GM21447 (cell line): ENCODE results near the gene EXD2.
"Not testable (repeated sequence)": the region's sequence is repeated elsewhere in the genome, so short reads cannot be mapped to it uniquely, and the experiment has no call there.

Experiments used
- ATAC-seq: cut with Tn5 transposase; IDR thresholded peaks from one replicate; pipeline ENCODE4 v1.9.1; 2021; ENCODE audit not compliant: unreplicated experiment

Gene EXD2

GRCh38 chr14:69275331-69275730 lies 84.0 kb downstream of the EXD2 start:
- no peak for ATAC-seq

DNA sequence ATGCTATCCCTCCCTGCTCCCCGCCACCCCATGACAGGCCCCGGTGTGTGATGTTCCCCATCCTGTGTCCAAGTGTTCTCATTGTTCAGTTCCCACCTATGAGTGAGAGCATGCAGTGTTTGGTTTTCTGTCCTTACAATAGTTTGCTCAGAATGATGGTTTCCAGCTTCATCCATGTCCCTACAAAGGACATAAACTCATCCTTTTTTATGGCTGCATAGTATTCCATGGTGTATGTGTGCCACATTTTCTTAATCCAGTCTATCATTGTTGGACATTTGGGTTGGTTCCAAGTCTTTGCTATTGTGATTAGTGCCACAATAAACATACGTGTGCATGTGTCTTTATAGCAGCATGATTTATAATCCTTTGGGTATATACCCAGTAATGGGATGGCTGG lies 86.1 kb downstream of the EXD2 start:
- not testable (repeated sequence) for ATAC-seq

DNA sequence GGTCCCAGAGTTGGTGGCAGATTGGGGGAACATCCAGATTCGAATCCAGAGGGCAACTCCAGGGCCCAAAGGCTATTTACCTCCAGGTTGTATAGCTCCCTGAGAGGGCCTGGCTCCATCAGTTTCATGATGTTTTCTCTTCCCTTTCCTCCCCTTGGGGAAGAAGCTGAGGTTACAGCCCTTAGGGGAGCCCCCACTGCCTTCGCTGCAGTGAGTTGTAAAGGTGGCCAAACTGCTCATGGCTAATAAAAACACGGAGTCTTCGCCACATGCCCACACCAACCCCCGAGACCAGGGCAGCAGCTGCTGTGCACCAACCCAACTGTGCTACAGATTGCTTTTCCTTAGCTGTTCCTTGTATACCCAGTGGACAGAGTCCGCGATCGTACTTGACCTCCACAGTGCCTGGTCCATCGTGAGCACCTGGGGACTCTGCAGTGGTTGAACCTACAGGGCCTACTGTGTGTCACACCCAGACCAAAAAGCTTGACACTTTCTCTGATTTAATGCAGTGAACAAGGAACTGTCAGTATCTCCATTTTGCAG lies 89.5 kb downstream of the EXD2 start:
- no peak for ATAC-seq

DNA sequence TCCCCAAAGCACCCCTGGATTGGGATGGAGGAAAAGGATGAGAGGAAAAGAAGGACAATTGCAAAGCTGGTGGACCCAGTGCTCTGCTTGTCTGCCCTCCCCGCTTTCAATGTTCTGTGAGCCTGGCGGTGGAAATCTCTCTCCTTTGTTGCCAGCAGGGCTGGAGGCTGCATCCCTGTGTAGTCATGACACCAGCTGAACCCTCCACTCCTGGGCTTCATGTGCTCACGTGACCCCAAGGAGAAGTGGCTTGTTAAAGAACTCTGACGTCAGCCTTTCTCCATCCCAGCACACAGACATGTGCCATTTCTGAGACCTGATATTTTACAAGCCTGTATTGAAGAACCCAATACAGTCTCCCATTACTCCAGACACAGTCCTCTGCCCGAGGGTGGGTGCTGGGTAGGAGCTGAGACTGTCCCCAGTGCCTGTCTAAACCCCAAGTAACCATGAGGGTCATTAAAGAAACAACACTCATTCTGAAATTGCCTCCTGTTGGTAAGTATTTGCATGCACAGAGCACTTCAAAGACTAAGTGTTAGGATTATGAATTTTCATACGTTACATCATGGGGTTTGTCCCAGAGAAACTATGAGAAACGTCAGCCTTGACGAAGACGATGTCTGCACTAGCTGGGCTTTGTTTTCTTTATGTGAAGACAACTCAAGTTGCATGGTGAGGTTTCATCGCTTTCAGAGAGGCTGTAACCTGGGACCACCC lies 90.3 kb downstream of the EXD2 start:
- no peak for ATAC-seq

DNA sequence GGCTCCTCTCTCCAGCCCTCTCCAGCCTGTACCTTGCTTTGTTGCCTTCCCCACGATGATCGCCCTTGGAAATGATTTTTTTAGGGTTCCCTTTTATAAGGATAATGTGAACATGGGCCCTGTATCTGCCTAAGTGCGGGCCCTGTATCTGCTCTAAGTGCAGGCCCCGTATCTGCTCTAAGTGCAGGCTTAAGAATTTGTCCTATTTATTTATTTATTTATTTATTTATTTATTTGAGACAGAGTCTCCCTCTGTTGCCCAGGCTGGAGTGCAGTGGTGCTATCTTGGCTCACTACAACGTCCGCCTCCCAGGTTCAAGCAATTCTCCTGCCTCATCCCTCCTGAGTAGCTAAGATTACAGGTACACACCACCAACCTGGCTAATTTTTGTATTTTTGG lies 91.2 kb downstream of the EXD2 start:
- ATAC-seq: no peak

- no peak for ATAC-seq
Measured at GRCh38 chr14:69284170-69284569, 92.9 kb downstream of the EXD2 start.

DNA sequence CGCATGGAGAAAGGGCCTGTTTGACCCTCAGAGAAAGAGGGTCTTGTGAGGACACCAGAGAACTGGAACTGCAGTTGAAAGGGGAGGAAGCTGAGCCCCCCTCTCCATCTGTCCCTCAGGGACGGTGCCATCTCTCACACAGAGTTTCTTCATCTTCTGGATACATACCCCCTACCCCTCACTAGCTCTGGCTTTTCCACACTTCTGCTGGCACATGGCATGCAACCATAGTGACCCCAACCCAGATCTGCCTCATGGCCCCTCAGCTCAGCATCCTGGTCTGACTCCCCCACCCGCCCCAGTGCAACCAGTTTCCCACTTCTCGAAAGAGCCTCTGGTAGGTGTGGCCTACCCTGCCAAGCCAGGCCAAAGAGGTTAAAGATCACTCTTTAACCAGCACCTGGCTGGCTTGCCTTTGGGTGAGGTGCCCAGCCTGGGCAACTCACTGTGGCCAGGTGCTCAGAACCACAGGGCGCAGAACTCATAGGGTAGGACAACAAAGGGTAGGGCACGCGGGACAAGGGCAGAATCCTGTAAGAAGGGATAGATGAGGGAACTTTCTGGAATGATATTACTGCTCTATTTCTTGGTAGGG lies 94.5 kb downstream of the EXD2 start:
- ATAC-seq: no peak

DNA sequence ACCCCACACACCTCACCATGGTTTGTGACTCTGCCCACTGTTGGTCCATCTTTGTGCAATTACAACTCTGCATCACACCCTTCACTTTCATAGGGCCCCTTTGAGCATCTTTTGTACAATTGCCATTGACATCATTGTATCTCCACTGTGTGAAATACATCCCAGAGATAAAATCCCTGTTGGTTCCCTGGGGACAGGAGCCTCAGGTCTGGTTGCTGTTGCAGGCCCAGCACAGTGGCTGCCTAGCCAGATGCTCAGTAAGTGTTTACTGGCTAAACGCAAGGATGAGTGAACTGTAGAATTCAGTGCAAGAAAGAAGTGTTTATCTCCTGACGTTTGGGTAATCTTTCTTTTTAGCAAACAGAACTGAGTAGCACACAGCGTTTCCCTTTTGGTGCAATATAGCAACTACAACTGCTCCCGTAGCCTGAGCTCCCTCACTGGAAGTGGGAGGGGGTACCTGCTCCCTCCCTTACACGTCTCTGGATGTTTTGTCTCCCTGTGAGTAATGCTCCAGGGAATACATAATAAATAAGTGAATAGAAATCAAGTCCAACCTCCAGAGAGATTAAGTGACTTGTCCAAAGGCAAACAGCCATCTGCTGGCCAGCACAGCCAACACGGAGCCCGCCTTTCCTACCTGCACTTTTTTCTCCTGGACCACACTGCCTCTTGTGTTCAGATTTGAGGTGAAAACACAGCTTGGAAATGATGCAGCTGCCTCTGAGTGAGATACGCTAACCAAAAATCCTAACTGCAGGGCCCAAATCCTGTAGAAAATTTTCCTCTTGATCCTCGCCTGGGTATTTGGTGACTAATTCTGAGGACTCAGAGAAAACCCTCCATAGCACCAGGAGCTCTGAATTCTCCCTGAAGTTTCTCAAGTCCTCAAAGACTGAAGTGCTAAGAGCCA lies 96.1 kb downstream of the EXD2 start:
- no peak for ATAC-seq

DNA sequence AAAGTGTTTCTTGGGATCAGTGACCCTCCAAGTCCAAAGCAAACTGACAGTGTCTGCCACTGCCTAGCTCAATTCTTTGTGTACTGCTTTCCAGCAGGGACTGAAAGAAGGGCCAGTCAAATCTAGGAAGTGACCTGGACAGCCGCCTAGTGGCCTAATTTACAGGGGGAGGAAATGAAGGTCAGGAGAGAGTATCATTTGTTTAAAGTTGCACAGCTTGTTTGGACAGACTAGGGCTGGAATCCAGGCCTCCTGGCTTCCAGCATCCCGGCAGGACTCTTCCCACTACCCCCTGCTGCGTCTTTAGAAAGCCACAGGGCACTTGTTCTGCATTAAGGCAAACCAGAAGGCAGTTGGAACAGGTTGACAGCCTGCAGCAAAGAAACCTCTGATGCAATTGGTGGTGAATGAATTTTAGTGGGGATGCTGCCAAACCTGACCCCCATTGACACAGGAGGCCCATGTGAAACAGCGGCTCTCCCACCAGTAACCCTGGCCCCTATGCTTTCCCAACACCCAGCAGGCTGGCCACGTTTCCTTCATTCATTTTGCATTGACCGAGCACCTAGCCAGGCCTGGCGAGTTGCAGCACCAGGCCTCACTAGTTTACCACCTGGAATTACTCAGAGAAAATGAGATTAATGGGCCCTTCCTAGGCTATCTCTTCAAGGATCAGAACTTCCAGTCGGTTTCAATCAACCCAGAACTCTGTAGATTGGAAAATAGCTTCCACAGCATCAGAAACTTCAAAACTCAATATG lies 96.9 kb downstream of the EXD2 start:
- no peak for ATAC-seq

DNA sequence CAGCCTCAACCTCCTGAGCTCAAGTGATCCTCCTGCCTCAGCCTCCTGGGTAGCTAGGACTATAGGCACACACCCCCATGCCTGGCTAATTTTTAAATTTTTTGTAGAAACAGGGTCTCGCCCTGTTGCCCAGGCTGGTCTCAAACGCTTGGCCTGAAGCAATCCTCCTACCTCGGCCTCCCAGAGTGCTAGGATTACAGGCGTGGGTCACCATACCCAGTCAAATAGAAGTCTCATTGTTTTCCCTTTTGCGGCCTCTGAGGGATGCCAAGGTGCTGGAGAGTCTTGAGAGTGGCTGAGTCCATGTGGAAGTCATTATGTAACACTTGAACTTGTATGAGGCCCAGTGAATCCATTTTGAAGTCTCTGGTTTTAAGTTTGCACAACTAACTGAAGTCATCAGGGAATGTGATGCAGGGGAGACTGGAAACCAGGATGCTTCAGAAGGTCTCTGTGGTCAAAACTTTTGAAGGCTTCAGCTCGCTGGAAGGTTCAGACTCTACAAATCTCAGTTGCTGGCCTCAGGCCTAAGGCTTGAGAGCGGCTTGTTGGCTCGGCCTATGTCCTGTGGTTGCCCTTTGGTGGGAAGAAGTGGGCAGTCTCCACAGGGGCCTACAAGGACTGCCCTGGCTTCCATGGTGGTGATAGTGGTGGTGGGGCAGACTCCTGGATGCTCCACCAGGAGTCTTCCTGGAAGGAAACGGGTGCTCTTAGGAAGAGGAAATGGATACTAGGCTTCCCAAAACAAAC lies 97.8 kb downstream of the EXD2 start:
- ATAC-seq: no peak

DNA sequence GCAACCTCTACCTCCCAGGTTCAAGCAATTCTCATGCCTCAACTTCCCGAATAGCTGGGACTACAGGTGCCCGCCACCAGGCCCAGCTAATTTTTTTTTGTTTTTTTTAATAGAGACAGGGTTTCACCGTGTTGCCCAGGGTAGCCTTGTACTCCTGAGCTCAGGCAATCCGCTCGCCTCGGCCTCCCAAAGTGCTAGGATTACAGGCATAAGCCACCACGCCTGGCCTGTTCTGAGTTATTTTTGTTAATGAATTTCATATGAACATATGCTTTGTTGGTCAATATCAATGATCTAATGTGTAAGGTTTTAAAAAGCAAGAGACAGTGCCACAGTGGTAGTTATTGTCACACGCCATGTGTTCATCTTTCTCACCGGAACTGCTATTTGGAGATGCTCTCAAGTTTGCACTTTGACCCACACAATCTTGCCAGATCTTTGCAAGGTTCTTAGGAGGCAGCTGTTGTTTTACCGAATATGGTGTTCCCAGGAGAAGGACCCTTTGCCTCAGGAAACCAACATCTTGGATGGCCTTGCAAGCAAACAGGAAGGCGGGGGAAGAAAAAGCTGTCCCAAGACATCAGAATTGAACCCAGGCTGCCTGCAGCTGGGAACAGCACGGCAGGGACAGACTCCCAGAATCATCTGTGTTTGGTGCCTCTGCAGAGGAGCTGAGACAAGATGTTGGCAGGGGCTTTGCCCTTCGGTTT lies 98.7 kb downstream of the EXD2 start:
- no peak for ATAC-seq

GRCh38 chr14:69290881-69291280 lies 99.6 kb downstream of the EXD2 start:
- not testable (repeated sequence) for ATAC-seq

GRCh38 chr14:69291396-69291795 lies 100.1 kb downstream of the EXD2 start:
- ATAC-seq: no peak

- ATAC-seq: no peak
Measured at GRCh38 chr14:69291891-69292561, 100.7 kb downstream of the EXD2 start.
